GM21447 (cell line): ENCODE data around the gene PIANP.
"Not testable (repeated sequence)": the region's sequence is repeated elsewhere in the genome, so short reads cannot be mapped to it uniquely, and the experiment has no call there.

ENCODE experiments used
- ATAC-seq: cut with Tn5 transposase; IDR thresholded peaks from one replicate; pipeline ENCODE4 v1.9.1; 2021; ENCODE audit not compliant: unreplicated experiment

Gene PIANP

GRCh38 chr12:6708351-6708750, 7.7 kb upstream of the PIANP start:
- not testable (repeated sequence) for ATAC-seq

- no peak for ATAC-seq
Measured at GRCh38 chr12:6703631-6704030, 3.0 kb upstream of the PIANP start.

GRCh38 chr12:6701078-6701768, 608 bp upstream of the PIANP start:
- ATAC-seq: no peak

- no peak for ATAC-seq
Measured at GRCh38 chr12:6699989-6700645, 498 bp downstream of the PIANP start.

- ATAC-seq: no peak
Measured at GRCh38 chr12:6699259-6699988, 1.2 kb downstream of the PIANP start.

- ATAC-seq: no peak
Measured at GRCh38 chr12:6698352-6699046, 2.1 kb downstream of the PIANP start.

GRCh38 chr12:6697584-6698351, 2.8 kb downstream of the PIANP start:
- no peak for ATAC-seq

GRCh38 chr12:6696690-6697583, 3.7 kb downstream of the PIANP start:
- ATAC-seq: no peak

- no peak for ATAC-seq
Measured at GRCh38 chr12:6695313-6696045, 5.1 kb downstream of the PIANP start.

GRCh38 chr12:6694701-6695100, 5.9 kb downstream of the PIANP start:
- ATAC-seq: no peak

GRCh38 chr12:6693832-6694355, 6.7 kb downstream of the PIANP start:
- no peak for ATAC-seq

GRCh38 chr12:6692888-6693287, 7.7 kb downstream of the PIANP start:
- ATAC-seq: no peak

GRCh38 chr12:6691473-6691872, 9.1 kb downstream of the PIANP start:
- ATAC-seq: no peak

- ATAC-seq: peak; percentile 83
Measured at GRCh38 chr12:6688999-6689882, 11.4 kb downstream of the PIANP start, which contains the start of gene ZNF384. ZNF384 (minus strand) TSS chr12:6689375; CDS start chr12:6679520, 9,855 bp downstream.

GRCh38 chr12:6688543-6688998, 12.0 kb downstream of the PIANP start:
- ATAC-seq: peak; percentile 11

GRCh38 chr12:6685814-6686213, 14.8 kb downstream of the PIANP start:
- ATAC-seq: no peak

GRCh38 chr12:6684609-6685008, 16.0 kb downstream of the PIANP start:
- ATAC-seq: no peak

GRCh38 chr12:6676962-6677361, 23.7 kb downstream of the PIANP start:
- no peak for ATAC-seq
